Lung microvascular endothelial cell (primary cell): ENCODE measurements around the gene STMND1. TPM values are rescaled to one million over a fixed set of nuclear protein-coding genes. Genes with fewer than 3 reads are reported as not detected.
A peak's percentile ranks its signal among the peaks of the same experiment; 100 is the strongest.

Experiments
- DNase-seq, 2 donors: peaks; one replicate each; pipeline versions ENCODE4 v3.0.0 to v3.0.0-alpha.2; 2010; ENCODE audit warnings: low read depth in 2 of 2
- total RNA-seq: library from RNA; depleted of rRNA; stranded (reverse); fragments of >200 nt; gene quantifications from 2 replicates; pipeline ENCODE4 v1.2.1, GENCODE V29; 2014

STMND1 gene
- total RNA-seq, 1 donor from 2014 or later, result not detected

DNA sequence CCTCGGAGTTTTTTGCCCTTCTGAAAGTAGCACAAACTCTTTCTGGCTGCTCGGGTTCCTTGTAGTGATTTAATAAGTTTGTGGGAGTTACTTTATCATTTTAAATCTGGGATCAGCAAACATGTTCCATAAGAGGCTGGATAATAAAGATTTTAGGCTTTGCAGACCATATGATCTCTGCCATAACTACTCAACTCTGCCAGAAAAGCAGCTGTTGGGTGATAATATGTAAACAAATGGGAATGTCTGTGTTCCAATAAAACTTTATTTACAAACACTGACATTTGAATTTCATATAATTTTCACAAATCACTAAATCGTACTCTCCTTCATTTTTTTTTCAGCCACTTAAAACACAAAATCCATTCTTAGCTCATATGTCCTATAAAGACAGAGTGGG lies 3.9 kb upstream of the STMND1 start:
- DNase-seq, result no peak

DNA sequence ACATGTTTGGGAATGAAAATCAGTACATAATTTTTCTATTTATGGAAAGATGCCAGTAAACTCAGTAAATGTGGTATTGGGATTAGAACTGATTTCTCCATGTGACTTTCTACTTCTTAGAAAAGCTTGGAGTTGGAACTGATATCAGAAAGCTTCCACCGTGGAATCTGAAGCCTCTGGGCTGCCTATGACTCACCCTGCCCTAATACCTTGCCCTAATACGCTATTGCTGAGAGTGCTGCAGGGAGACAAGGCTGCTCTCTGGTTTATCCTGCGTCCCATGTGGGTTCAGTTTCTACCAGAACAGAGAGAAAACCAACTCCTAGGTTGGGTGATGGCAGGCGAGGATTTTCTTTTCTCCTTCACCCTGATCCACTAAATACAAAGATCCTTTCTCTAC lies 3.3 kb upstream of the STMND1 start:
- DNase-seq, result no peak

DNA sequence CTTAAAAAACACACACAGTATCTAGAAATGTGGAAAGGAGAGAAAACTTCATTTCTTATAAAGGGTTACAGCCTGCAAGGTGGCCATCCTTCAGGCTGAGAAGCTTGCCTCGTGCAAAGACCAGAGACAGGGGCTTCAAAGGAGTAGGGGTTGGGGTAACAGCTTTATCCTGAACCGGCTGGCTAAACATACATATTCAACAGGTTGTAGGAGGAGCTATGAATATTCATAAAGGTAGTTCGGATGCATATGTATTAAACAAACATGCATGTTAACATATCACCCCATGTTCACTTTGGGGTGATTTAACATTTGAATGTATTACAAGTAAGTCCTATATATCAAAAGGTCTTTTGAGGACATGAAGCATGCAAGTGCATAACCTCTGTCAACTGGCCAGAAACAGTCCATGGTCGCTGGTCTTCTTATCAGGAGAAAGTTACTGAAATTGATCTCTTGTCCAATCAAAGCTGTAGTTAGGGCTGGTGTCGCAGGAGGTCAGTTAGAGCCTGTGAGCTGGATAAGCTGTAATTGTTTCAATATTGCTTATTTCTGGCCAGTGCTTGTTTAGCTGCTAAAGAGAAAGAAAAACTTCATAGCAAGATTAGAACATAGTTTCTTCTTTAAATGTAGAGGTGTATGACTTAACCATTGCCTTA lies 2.3 kb upstream of the STMND1 start:
- DNase-seq, result no peak

DNA sequence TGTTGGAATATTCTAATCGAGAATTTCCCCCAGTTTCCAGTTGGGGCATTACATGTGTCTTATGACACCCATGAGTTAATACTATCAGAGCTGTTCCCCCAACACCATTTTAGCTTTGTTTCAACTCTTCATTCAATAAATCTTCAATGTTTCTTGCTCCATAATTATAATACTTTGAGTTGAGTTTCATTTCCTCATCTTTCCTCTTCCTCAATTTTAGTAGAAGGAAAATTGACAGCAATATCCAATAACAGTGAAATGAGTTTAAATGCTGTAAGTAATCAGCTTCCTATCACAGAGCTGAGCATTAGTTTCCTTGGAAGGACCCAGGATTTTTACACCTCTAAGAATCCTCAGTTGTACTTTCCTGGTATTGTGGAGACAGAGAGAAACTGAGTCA lies 1.0 kb upstream of the STMND1 start:
- no peak for DNase-seq

DNA sequence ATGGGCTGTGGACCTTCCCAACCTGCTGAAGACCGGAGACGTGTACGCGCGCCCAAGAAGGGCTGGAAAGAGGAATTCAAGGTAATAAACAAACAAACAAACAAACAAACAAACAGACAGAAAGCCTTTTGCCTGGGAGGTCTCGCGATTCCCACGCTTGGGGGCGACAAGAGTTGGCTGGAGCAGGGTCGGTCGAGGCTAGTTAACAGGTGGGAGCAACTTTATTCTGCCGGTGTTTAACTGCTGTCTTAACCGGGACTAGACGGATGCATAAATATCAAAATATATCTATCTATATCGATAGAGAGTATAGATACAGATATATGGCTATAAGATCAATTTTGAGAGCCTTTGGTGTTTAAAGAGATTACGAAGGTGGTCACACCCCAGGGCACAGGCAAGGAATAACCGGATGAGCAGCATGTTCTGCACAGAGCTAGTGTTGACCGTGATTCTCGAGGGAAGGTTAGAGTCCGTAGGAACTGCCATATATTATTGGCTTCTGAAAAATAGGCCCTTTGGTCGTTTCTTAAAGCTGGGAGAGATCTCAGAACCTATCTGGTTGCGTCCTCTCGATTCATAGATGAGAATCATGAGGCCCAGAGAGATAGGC lies 514 bp downstream of the STMND1 start:
- no peak for DNase-seq

DNA sequence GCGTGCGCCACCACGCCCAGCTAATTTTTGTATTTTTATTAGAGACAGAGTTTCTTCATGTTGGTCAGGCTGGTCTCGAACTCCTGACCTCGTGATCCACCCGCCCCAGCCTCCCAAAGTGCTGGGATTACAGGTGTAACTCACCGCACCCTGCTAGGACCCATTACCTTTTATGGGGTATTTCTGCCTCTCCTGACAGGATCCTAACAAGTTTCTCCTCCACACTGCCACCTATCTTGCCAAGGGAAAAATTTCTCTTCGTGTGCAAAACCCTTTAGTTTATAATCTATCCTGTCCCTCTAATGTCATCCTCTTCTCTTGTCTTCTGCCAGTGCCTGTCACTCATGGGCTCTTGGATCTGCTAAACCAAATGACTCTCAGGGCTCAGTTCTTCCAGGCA lies 1.9 kb downstream of the STMND1 start:
- DNase-seq, result no peak

DNA sequence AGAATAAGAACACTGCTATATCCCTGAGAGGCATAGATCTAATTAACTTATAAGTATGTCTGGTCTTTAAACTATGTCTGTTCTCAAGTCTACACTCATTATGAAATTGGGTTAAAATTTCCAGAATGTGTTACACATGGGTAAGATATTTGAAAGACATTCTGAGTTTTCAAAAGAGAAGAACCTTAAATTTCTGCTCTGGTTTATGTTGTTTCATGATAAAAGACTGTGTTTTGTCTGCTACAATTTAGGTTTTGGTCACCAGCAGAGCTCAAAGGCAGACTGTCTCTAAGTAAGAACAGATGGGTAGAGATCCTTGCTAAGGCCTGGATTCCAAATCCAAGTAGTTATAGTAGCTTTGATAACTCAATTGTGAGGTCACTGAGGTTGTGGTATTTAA lies 6.0 kb downstream of the STMND1 start:
- DNase-seq, result no peak

DNA sequence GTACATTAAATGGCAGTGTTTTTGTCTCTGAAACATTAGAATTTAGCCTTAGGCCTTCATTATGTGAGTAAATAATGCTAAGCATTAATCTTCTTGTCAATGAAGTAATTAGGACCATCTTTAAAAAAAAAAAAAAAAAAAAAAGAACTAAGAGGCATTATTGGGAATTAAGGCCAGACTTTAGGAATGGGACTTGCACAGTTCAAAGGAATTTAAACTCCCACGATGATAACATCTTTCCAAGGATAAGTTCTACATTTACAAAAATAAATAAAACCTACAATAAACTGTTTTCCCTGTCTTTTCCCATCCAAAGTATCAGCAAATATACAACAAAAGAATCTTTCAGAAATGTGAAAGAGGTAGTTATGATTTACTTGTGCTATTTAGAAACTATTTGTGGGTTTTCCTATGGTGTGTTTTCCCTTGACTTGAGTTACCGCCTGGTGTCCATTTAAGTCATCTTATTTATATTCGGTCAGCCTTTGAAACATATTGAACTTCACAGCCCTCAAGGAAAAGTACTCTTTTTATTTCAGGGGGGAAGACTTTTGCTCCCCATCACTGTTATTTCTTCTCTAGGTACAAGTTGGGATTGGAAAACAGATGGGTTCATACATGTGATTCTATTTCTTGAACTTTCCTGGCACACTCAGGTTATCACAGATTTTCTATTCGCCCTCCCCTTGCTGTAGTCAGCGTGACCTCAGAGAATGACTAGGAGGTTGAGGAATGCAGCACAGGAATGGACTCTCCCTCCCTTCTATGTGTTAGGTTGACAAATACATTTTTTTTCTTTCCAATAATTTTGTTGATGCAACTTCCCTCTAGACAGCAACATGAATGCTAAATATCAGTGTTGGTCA lies 13.6 kb downstream of the STMND1 start:
- peak in 1 of 2 donors; percentile 60 for DNase-seq

DNA sequence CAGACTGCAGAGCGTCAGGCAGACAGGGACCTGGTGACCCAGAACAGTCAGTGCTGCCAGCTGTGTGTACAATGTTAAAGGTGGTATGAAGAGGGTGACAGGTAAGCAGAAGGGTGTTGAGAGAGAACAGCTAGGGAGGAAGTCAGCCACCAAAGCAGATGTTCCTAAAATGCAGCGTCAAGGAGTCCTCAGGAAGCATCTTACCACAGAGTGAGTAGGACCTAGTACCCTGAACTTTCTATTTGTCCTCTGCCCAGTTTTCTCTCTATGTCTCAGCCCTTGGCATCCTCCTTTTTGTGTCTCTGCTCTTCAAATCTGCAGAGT lies 14.2 kb downstream of the STMND1 start:
- DNase-seq, result no peak

DNA sequence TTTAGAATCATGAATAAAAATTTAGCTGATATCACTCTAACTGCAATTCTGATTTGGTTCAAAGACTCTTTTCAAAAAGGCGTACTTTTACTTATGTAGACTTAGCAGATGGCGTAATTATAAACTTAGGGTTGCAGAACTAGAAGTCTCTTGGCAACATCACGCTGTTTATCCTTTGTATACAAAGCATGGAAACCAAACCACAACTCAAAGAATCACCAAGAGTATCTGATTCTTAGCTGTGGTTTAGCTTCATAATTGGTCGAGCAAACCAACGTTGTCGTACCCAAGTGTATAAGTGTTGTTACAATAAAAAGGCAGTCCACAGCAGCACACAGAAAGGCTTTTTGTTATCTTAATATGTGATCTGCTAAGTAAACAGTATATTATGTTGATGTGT lies 18.2 kb downstream of the STMND1 start:
- no peak for DNase-seq

DNA sequence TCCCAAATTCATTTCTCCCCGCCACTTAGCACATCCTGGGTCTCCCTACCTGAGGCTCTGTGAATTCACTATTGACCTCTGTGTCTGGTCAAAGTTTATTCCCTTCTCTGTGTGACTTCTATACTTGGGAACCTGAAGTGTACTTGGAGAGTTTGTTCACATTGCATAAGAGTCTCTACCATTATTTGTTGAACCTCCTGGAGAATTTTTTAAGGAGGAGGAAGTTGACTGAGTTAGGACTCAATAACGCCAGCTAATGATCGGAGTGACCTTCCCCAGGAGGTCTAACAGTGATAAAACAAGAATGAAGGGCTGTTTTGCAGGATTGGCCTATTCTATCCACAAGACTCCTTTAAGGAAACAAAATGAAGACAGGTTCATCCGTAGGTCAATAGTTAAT lies 23.6 kb downstream of the STMND1 start:
- no peak for DNase-seq

DNA sequence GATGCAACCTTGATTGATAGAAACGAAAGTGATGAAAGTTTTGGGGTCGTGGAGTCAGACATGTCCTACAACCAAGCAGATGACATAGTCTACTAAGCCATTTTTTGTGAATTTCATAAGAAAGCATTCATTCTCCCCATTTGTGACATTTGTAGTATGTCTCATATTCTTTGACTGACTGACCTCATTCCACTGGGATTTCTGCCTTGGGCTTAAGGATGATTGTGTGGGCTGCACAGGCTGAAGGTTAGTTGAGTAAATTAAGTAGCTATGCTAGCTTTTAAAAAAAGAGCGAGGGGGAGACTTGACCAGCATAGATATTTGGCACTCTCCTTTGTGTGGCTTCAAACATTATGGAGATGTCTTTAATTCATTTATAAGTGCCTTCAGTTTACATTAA lies 28.9 kb downstream of the STMND1 start:
- DNase-seq, result no peak

DNA sequence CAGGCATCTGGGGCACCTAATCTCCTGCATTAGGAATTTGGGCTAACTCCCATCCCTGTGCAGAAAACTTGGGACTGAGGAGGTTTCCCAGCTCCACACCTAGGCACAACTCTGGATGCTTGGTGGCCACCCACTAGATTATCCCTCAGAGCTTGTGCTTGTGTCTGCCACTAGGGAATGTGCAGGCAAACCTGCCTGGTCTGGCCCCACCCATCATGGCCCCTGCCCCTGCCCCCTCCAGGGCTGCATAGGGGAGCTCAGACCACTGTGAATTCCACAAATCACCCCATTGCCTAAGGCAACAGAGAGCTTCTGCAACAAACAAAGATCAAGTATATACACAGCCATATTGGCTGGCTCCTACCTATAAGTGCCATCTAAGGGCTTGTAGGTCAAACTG lies 31.1 kb downstream of the STMND1 start:
- DNase-seq, result no peak

DNA sequence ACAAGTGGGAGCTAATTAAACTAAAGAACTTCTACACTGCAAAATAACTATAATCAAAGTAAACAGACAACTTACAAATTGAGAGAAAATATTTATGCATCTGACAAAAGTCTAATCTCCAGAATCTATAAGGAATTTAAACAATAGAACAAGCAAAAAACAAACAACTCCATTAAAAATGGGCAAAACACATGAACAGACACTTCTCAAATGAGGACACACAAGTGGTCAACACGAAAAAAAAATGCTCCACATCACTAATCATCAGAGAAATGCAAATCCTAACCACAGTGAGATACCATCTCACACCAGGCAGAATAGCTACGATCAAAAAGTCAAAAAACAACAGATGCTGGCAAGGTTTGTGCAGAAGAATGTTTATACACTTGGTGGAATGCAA lies 36.2 kb downstream of the STMND1 start:
- no peak for DNase-seq

DNA sequence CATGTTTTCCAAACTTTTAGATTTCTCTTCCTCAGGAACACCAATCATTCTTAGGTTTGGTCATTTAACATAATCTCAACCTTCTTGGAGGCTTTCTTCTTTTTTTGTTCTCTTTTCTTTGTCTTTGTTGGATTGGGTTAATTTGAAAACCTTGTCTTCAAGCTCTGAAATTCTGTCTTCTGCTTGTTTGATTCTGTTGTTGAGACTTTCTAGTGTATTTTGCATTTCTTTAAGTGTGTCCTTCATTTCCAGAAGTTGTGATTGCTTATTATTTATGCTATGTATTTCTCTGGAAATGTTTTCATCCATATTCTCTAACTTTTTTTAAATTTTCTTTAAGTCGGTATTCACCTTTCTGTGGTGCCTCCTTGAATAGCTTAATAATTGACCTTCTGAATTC lies 42.2 kb downstream of the STMND1 start:
- no peak for DNase-seq

DNA sequence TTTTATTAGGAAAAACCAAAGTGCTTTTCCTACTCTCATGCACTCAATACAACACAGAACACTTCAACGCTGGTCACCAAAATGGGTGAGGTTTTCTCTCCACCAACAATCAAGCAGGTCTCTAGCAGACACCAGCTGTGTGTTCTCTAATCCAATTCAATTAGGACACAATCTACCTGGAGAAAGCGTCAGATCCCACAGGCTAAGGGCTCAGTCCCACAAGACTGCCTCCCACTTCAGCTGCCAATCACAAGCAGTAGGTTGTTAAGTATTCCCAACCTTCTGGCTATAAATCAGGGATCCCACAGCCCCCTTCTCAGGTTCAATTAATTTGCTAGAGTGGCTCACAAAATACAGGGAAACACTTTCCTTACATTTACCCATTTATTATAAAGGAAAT lies 47.7 kb downstream of the STMND1 start:
- no peak for DNase-seq

DNA sequence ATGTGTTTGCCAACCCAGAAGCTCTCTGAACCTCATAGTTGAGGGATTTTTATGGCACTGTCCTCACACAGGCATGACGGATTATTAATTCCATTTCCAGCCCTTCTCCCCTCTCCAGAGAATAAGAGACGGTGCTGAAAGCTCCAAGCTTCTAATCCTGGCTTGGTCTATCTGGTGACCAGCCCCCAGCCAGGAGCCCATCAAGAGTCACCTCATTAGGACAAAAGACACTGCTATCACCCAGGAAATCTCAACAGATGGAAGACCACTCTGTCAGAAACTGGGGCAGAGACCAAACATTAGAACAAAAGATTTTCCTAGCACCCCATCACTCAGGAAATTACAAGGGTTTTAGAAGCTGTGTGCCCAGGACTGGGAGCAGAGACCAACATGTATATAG lies 48.2 kb downstream of the STMND1 start:
- no peak for DNase-seq

DNA sequence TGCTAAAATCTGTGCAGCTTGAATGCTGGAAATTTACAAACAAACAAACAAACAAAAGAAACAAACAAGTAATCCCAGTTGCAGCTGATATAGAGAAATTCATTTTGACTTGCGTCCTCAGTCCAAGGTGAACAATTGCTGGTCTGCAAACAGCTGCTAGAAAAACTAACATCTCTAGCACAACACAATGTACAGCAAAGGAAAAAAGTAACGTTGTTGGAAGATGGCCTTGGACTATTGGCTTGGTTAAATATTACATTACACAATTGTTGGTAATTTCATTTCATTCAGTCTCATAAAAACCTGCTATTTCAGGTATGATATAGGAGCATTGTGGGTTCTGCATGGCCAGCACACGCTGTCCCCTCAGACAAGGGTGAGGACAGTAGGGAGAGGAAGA lies 50.0 kb downstream of the STMND1 start:
- no peak for DNase-seq

DNA sequence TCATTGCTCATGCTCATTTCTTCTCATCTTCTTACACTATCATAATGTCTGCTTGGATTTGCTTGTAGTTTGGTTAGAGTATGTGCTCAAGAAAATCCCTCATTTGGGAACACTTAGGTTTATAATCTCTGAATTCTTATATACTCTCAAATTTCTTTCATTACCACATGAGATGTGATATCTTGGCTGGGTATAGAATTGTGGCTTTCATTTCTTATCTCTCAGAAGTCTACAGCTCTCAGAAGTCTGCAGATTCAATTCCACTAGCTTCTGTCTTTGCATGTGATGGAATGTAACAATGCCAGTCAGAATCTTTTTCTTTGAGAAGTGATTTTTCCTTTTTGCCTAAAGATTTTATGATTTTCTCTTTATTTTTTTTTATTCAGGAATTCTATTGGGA lies 50.9 kb downstream of the STMND1 start:
- no peak for DNase-seq

DNA sequence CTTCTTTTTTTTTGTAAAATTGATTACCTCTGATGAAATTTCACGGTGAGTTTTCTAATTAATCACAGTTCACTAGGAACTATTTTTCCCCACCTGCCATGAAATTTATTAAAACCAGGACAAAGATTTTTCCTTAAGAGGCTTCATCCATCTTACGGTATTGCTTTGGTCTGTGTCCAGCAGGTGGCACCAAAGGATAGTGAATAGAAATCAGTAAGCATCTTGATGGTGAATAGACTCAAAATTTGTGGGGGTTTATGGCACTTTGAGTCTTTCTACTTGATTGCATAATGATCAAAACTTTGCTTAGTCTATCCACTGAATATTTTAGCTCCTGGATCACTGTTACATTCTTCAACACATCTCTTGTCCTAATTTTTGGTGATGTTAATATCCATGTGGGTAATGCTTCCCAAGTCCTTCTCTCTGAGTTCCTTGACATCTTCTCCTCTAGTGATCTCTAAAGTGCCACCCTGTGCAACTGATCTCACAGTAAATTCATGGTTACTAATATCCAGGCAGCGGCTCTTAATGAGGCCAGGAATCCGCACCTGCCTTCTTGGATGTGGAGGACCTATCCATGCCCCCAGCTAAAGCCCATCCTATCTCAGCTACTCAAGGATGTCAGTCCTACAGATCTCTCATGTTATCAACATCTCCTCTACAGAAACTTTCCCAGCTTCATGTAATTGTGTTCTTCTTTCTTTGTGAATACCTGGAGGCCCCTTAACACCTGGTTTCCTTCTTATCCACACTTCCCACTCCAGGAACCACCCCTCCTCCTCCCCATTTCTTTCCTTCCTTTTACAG lies 54.5 kb downstream of the STMND1 start:
- peak; percentile 85 for DNase-seq

DNA sequence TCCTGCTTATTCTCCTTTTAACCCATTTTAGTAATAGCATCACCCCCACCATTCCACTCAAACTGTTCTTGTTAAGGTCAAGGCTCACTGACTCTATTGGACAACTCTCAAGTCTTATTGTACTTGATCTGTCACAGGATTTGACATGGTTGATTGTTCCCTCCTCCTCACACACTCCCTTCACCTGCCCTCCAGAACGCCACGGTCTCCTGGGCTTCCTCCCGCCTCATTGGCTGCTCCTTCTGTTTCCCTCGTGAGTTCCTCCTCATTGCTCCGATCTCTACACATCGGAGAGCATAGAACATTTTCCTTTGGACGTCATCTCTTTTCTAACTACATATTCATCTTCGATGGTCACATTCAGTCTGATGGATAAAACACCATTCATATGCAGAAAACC lies 55.1 kb downstream of the STMND1 start:
- DNase-seq, result no peak

DNA sequence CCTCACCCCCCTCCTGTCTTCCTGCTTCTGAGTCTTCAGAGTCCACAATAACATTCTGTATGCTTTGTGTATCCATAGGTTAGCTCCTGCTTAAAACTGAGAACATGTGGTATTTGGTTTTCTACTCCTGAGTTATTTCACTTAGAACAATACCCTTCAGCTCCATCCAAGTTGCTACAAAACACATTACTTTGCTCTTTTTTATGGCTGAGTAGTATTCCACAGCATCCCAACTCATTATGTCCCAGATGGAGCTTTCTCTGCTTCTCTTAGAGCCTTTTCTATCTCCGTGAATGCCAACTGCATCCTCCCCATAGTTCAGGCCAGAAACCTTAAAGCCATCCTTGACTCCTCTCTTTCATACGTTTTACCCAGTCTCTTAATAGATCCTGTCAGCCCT lies 55.8 kb downstream of the STMND1 start:
- DNase-seq, result no peak
